Kidney epithelial cell (primary cell): ENCODE data around the gene RUBCNL. TPM values are rescaled to one million over a fixed set of nuclear protein-coding genes. Genes with fewer than 3 reads are reported as not detected.

ENCODE experiments used
- DNase-seq: peaks from one replicate; pipeline ENCODE4 v3.0.0-alpha.2; 2010; ENCODE audit warnings: low read depth
- H3K27me3 ChIP-seq: 2 replicates; pipeline ENCODE4 v1.6.0; 2011; ENCODE audit warnings: low read length; ENCODE audit not compliant: control insufficient read depth, insufficient read depth
- H3K36me3 ChIP-seq: 2 replicates; pipeline ENCODE4 v1.5.1; 2011; ENCODE audit warnings: low read length; ENCODE audit not compliant: control insufficient read depth, insufficient read depth
- H3K4me3 ChIP-seq: 2 replicates; pipeline ENCODE4 v1.5.1; 2011; ENCODE audit warnings: low read depth, mild to moderate bottlenecking, control low read depth, low read length
- CTCF ChIP-seq: IDR thresholded peaks from 2 replicates; pipeline ENCODE4 v1.5.1; 2011; ENCODE audit warnings: mild to moderate bottlenecking, moderate library complexity, low read length, control low read depth, inconsistent platforms; ENCODE audit not compliant: insufficient read depth, poor library complexity, severe bottlenecking
- total RNA-seq: library from RNA; depleted of rRNA; stranded (reverse); fragments of >200 nt; gene quantifications from 2 replicates; pipeline ENCODE4 v1.2.3, GENCODE V29; 2015

The RUBCNL gene
- total RNA-seq, 1 donor from 2014 or later, result 1.8 TPM

GRCh38 chr13:46296921-46297320 is 90.1 kb downstream of the RUBCNL start:
- Histone ChIP-seq H3K36me3 (no peaks in the 10 kb centered on the region), H3K4me3 (no peak overlapping the region), H3K27me3 (no peaks in the 10 kb centered on the region)
- peak; percentile 23 for DNase-seq
- TF ChIP-seq CTCF, result no peak

- Histone ChIP-seq H3K4me3 (no peak overlapping the region), H3K36me3 (no peaks in the 10 kb centered on the region), H3K27me3 (no peaks in the 10 kb centered on the region)
- DNase-seq, result peak; percentile 77
- no peak for TF ChIP-seq CTCF
Observed at GRCh38 chr13:46296115-46296822, 90.8 kb downstream of the RUBCNL start.

GRCh38 chr13:46295491-46296114 is 91.4 kb downstream of the RUBCNL start:
- H3K27me3 ChIP-seq, result no peaks in the 10 kb centered on the region
- no peak for TF ChIP-seq CTCF
- H3K4me3 ChIP-seq, result no peak overlapping the region
- no peaks in the 10 kb centered on the region for H3K36me3 ChIP-seq
- DNase-seq, result no peak

GRCh38 chr13:46293436-46293835 is 93.6 kb downstream of the RUBCNL start:
- no peaks in the 10 kb centered on the region for H3K27me3 ChIP-seq
- TF ChIP-seq CTCF, result no peak
- no peaks in the 10 kb centered on the region for H3K36me3 ChIP-seq
- H3K4me3 ChIP-seq, result no peak overlapping the region
- no peak for DNase-seq

Other genes with a start within 250 kb of the RUBCNL start
- gene LCP1, start 205.1 kb downstream of the RUBCNL start, total RNA-seq, result 83.1 and 87.6 TPM in 2 replicates
- gene LRRC63, start 175.3 kb downstream of the RUBCNL start, total RNA-seq, result 0.34 and 0.42 TPM in 2 replicates
- 14.0 TPM in 2 replicates for gene LRCH1, start 165.9 kb upstream of the RUBCNL start, total RNA-seq